OCI-LY3 (cell line): ENCODE results near the gene AQP12A.
A peak's percentile ranks its signal among the peaks of the same experiment; 100 is the strongest.

Experiments
- H2AFZ ChIP-seq: fragments of 200-600, 300-600 bp; shearing (Covaris generic); 2 replicates; pipeline ENCODE4 v1.6.0; 2014; ENCODE audit warnings: antibody characterized with exemption, low read depth, low read length
- H3K27ac ChIP-seq: fragments of 200-600, 300-600 bp; sonication (generic); 2 replicates; pipeline ENCODE4 v1.5.1; 2014; ENCODE audit warnings: mild to moderate bottlenecking, low read length, moderate library complexity, mixed read lengths
- H3K27me3 ChIP-seq: fragments of 200-600, 300-600 bp; sonication (generic); 2 replicates; pipeline ENCODE4 v1.6.1; 2014; ENCODE audit warnings: low read depth, low read length, mixed read lengths
- H3K36me3 ChIP-seq: fragments of 200-600, 300-600 bp; sonication (generic); replicated peaks from 2 replicates; pipeline ENCODE3; 2014; ENCODE audit warnings: low read depth, low read length, mixed read lengths
- H3K4me1 ChIP-seq: fragments of 300-600, 200-600 bp; sonication (generic); 2 replicates; pipeline ENCODE4 v1.6.1; 2014; ENCODE audit warnings: low read length, mixed read lengths
- H3K4me2 ChIP-seq: fragments of 200-600, 300-600 bp; sonication (generic); 2 replicates; pipeline ENCODE4 v1.6.1; 2014; ENCODE audit warnings: low read length, mixed read lengths
- H3K4me3 ChIP-seq: fragments of 300-600, 200-600 bp; sonication (generic); 2 replicates; pipeline ENCODE4 v1.5.1; 2014; ENCODE audit warnings: antibody characterized with exemption, mild to moderate bottlenecking, low read length, moderate library complexity
- H3K79me2 ChIP-seq: fragments of 300-600, 200-600 bp; shearing (Covaris generic); 2 replicates; pipeline ENCODE4 v1.6.1; 2014; ENCODE audit warnings: mild to moderate bottlenecking, low read length, mixed read lengths
- H3K9ac ChIP-seq: fragments of 300-600, 200-600 bp; shearing (Covaris generic); 2 replicates; pipeline ENCODE4 v1.6.0; 2014; ENCODE audit warnings: mild to moderate bottlenecking, low read length, moderate library complexity
- H3K9me3 ChIP-seq: fragments of 200-600, 300-600 bp; shearing (Covaris generic); 2 replicates; pipeline ENCODE4 v1.6.1; 2014; ENCODE audit warnings: low read length, mixed read lengths; ENCODE audit not compliant: insufficient read depth
- H4K20me1 ChIP-seq: fragments of 200-600, 300-600 bp; sonication (generic); 2 replicates; pipeline ENCODE4 v1.6.1; 2016; ENCODE audit warnings: low read length, mixed read lengths; ENCODE audit not compliant: insufficient read depth
- EZH2phosphoT487 ChIP-seq: fragments of 200-600 bp; shearing (Covaris generic); IDR thresholded peaks from 2 replicates; pipeline ENCODE4 v1.6.1; 2018; ENCODE audit warnings: antibody characterized with exemption, mixed run types, low read depth
- TF ChIP-seq, protein P1 (sequence below): fragments of 200-600, 300-600 bp; sonication (generic); IDR thresholded peaks from 2 replicates; pipeline ENCODE4 v1.5.1; 2014; ENCODE audit warnings: antibody characterized with exemption, low read length, low read depth

Gene AQP12A

DNA sequence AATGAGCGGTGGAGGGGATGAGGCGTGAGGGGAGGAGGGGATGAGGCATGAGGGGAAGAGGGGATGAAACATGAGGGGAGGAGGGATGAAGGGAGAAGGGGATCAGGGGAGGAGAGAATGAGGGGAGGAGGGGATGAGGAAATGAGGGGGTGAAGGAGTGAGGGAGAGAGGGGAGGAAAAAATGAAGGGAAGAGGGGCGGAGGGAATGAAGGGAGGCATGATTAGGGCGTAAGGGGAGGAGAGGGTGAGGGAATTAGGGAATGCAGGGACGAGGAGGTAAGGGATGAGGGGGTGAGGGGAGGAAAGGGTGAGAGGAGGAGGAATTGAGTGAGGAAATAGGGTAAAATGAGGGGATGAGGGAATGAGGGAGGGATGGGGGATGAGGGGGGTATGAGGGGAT, 40.5 kb downstream of the AQP12A start:
- no peak overlapping the region for H2AFZ ChIP-seq
- H3K9ac ChIP-seq, result no peak overlapping the region
- TF ChIP-seq, protein P1, sequence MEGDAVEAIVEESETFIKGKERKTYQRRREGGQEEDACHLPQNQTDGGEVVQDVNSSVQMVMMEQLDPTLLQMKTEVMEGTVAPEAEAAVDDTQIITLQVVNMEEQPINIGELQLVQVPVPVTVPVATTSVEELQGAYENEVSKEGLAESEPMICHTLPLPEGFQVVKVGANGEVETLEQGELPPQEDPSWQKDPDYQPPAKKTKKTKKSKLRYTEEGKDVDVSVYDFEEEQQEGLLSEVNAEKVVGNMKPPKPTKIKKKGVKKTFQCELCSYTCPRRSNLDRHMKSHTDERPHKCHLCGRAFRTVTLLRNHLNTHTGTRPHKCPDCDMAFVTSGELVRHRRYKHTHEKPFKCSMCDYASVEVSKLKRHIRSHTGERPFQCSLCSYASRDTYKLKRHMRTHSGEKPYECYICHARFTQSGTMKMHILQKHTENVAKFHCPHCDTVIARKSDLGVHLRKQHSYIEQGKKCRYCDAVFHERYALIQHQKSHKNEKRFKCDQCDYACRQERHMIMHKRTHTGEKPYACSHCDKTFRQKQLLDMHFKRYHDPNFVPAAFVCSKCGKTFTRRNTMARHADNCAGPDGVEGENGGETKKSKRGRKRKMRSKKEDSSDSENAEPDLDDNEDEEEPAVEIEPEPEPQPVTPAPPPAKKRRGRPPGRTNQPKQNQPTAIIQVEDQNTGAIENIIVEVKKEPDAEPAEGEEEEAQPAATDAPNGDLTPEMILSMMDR, result no peak
- no peak for TF ChIP-seq EZH2phosphoT487
- no peak overlapping the region for H3K4me2 ChIP-seq
- H3K9me3 ChIP-seq, result no peaks in the 10 kb centered on the region
- H4K20me1 ChIP-seq, result no peaks in the 10 kb centered on the region
- H3K79me2 ChIP-seq, result no peaks in the 10 kb centered on the region
- H3K36me3 ChIP-seq, result no peaks in the 10 kb centered on the region
- no peaks in the 10 kb centered on the region for H3K27me3 ChIP-seq
- no peaks in the 10 kb centered on the region for H3K4me1 ChIP-seq
- H3K27ac ChIP-seq, result no peak overlapping the region
- H3K4me3 ChIP-seq, result no peak overlapping the region

DNA sequence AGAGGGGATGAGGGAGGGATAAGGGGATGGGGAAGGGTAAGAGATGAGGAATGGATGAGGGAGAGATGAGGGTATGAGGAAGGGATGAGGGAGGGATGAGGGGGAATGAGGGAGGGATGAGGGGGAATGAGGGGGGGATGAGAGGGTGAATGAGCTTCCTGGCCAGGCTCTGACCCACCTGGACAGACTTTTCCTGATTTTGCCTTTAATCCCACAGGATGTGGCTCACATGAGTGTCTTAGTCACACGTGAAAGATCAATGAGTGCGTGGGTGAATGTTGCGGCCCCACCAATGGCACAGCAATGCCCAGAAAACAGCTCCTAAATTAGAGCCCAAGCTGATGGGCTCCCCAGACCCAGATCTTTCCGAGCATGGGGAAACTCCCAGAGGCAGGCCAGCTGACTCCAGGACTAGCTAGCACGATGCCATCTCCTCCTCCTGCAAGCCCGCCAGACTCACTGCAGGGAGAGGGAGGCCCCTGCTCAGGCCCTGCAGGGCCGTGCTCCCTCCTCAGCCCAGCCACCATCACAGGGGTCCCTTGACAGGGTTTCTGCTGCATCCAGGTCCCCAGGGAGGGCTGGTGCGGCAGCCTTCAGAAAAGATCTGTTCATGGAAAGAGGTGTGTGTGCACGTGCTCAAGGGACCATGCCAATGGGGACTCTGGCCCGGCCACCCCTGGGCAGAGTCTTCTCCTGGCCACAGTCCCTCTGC, 41.4 kb downstream of the AQP12A start:
- Histone ChIP-seq H3K9me3 (no peaks in the 10 kb centered on the region), H3K27me3 (no peaks in the 10 kb centered on the region), H3K79me2 (no peaks in the 10 kb centered on the region), H3K36me3 (no peaks in the 10 kb centered on the region), H3K4me2 (no peak overlapping the region), H3K4me1 (no peaks in the 10 kb centered on the region), H4K20me1 (no peaks in the 10 kb centered on the region), H3K9ac (no peak overlapping the region), H2AFZ (no peak overlapping the region), H3K4me3 (no peak overlapping the region), H3K27ac (no peak overlapping the region)
- TF ChIP-seq EZH2phosphoT487, result no peak
- TF ChIP-seq, protein P1, result no peak

DNA sequence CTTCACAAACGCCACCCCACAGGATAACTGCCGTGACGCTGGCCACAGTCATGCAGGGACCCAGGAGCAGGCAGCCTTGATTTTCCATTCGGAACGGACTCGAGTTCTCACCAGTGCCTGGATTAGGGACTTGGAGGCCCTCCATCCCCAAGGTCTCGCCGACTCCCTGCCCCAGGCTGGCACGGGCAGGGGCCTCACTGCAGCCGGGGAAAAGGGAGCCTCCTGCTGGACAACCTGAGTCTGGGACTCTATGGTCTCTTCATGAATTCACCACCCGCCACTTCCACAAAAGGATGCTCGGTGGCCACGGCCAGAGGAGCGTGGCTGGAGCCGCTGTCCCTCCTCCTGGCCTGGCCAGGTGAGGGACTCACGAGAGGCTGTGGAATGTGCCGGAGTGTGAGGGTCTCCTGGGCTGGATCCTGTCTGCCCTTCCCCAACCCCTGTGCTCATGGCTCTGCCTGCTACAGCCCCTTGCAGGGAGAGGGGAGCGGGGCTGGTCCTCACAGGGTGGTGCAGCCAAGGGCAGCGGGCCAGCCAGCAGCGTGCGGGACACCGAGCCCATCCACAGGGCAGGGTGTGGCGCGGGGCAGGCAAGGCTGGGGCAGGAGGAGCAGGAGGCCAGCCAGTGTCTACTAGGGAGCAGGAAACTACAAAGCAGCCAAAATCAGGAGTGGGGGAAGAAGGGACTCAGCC, 42.3 kb downstream of the AQP12A start:
- H3K9me3 ChIP-seq, result no peaks in the 10 kb centered on the region
- no peak overlapping the region for H3K4me3 ChIP-seq
- no peaks in the 10 kb centered on the region for H4K20me1 ChIP-seq
- 0 out of 2 replicates have a peak, but pooled peaks cover 4% of the 10 kb centered on the region for H3K27me3 ChIP-seq
- TF ChIP-seq, protein P1, result peak; percentile 28
- TF ChIP-seq EZH2phosphoT487, result no peak
- no peak overlapping the region for H3K27ac ChIP-seq
- H3K36me3 ChIP-seq, result no peaks in the 10 kb centered on the region
- no peaks in the 10 kb centered on the region for H3K79me2 ChIP-seq
- no peak overlapping the region for H3K9ac ChIP-seq
- no peak overlapping the region for H2AFZ ChIP-seq
- no peak overlapping the region for H3K4me2 ChIP-seq
- no peaks in the 10 kb centered on the region for H3K4me1 ChIP-seq

DNA sequence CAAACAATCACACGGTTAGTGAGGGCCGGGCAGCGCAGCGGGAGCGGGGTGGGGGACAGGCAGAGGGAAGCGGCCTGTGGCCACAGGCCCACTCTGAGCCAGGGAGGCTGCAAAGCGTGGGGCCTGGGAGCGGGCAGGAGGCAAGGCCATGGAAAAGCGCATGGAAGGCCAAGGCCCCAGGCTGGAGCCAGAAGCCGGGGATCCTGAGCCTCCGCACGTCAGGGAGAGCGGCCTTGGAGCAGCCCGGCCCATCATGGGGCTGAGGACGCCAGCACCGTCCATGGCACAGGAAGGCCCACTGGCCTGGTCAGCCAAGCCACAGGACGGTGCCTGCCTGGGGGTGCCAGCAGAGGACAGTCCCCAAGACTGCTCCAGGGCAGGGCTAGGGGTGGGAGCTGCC, 43.1 kb downstream of the AQP12A start:
- no peak overlapping the region for H3K4me2 ChIP-seq
- no peak overlapping the region for H3K9ac ChIP-seq
- H3K79me2 ChIP-seq, result no peaks in the 10 kb centered on the region
- H2AFZ ChIP-seq, result no peak overlapping the region
- no peak overlapping the region for H3K4me3 ChIP-seq
- 0 out of 2 replicates have a peak, but pooled peaks cover 6% of the 10 kb centered on the region for H3K27me3 ChIP-seq
- no peak for TF ChIP-seq EZH2phosphoT487
- TF ChIP-seq, protein P1, result no peak
- no peak overlapping the region for H3K27ac ChIP-seq
- H3K4me1 ChIP-seq, result no peaks in the 10 kb centered on the region
- H4K20me1 ChIP-seq, result no peaks in the 10 kb centered on the region
- no peaks in the 10 kb centered on the region for H3K9me3 ChIP-seq
- H3K36me3 ChIP-seq, result no peaks in the 10 kb centered on the region
